KMS-11 (cell line): ENCODE data around the gene CBLN3.

ENCODE experiments used
- H2AFZ ChIP-seq: fragments of 200-600 bp; sonication (generic); 2 replicates; pipeline ENCODE4 v1.6.1; 2016; ENCODE audit warnings: antibody characterized with exemption, mixed run types, low read depth
- H3K27ac ChIP-seq: fragments of 200-600 bp; sonication (generic); 2 replicates; pipeline ENCODE4 v1.6.1; 2016; ENCODE audit warnings: mild to moderate bottlenecking, mixed run types
- H3K27me3 ChIP-seq: fragments of 200-600 bp; sonication (generic); 2 replicates; pipeline ENCODE4 v1.6.1; 2017; ENCODE audit warnings: mild to moderate bottlenecking, low read depth, mixed run types, moderate library complexity; ENCODE audit not compliant: insufficient read depth
- H3K36me3 ChIP-seq: fragments of 200-600 bp; sonication (generic); 2 replicates; pipeline ENCODE4 v1.6.1; 2017; ENCODE audit warnings: mild to moderate bottlenecking, mixed run types; ENCODE audit not compliant: insufficient read depth
- H3K4me1 ChIP-seq: fragments of 200-600 bp; sonication (generic); 2 replicates; pipeline ENCODE4 v1.6.1; 2016; ENCODE audit warnings: mild to moderate bottlenecking, low read depth, mixed run types; ENCODE audit not compliant: poor library complexity, severe bottlenecking
- H3K4me2 ChIP-seq: fragments of 200-600 bp; sonication (generic); 2 replicates; pipeline ENCODE4 v1.7.0; 2016; ENCODE audit warnings: mild to moderate bottlenecking, mixed run types
- H3K4me3 ChIP-seq: fragments of 200-600 bp; sonication (generic); IDR thresholded peaks from 2 replicates; pipeline ENCODE4 v1.6.1; 2017; ENCODE audit warnings: low read depth, low read length, mixed read lengths; ENCODE audit not compliant: insufficient read depth
- H3K79me2 ChIP-seq: fragments of 200-600 bp; sonication (generic); 2 replicates; pipeline ENCODE4 v1.6.1; 2016; ENCODE audit warnings: low read depth, mixed run types; ENCODE audit not compliant: insufficient read depth
- H3K9ac ChIP-seq: fragments of 200-600 bp; sonication (generic); 2 replicates; pipeline ENCODE4 v1.6.1; 2016; ENCODE audit warnings: mild to moderate bottlenecking, mixed run types
- H4K20me1 ChIP-seq: fragments of 200-600 bp; sonication (generic); 2 replicates; pipeline ENCODE4 v1.6.1; 2016; ENCODE audit warnings: mild to moderate bottlenecking, mixed run types; ENCODE audit not compliant: insufficient read depth
- TF ChIP-seq, protein P1 (sequence below): fragments of 200-600 bp; sonication (generic); conservative IDR thresholded peaks from 2 replicates; pipeline ENCODE4 v1.6.1; 2017; ENCODE audit warnings: low read depth, mild to moderate bottlenecking, antibody characterized with exemption, low read length, moderate library complexity, mixed read lengths

Gene CBLN3

DNA sequence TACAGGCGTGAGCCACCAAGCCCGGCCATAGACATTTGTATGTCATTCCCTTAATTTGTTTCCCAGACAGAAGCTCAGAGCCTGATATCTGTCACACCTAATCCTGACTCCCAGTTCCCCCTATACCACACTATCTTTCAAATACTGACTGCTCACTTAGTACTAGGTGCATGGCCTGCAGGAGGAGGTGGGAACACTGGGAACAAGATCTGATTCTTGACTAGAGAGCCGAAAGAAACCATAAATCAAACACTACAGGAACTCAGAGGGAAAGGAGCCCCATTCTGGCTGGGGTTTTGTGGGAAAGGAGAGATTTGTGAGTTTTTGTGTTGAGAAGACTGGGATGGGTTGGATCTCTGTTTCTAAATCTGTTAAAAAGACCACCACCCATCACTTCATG is 5.2 kb upstream of the CBLN3 start:
- no peaks in the 10 kb centered on the region for H4K20me1 ChIP-seq
- TF ChIP-seq, protein P1, sequence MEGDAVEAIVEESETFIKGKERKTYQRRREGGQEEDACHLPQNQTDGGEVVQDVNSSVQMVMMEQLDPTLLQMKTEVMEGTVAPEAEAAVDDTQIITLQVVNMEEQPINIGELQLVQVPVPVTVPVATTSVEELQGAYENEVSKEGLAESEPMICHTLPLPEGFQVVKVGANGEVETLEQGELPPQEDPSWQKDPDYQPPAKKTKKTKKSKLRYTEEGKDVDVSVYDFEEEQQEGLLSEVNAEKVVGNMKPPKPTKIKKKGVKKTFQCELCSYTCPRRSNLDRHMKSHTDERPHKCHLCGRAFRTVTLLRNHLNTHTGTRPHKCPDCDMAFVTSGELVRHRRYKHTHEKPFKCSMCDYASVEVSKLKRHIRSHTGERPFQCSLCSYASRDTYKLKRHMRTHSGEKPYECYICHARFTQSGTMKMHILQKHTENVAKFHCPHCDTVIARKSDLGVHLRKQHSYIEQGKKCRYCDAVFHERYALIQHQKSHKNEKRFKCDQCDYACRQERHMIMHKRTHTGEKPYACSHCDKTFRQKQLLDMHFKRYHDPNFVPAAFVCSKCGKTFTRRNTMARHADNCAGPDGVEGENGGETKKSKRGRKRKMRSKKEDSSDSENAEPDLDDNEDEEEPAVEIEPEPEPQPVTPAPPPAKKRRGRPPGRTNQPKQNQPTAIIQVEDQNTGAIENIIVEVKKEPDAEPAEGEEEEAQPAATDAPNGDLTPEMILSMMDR, result no peak
- H3K79me2 ChIP-seq, result no peaks in the 10 kb centered on the region
- H3K4me1 ChIP-seq, result peaks cover 13% of the 10 kb centered on the region
- no peak overlapping the region for H3K4me2 ChIP-seq
- no peak overlapping the region for H3K4me3 ChIP-seq
- H3K9ac ChIP-seq, result no peak overlapping the region
- H3K27me3 ChIP-seq, result no peaks in the 10 kb centered on the region
- no peak overlapping the region for H2AFZ ChIP-seq
- H3K36me3 ChIP-seq, result no peaks in the 10 kb centered on the region
- no peak overlapping the region for H3K27ac ChIP-seq

DNA sequence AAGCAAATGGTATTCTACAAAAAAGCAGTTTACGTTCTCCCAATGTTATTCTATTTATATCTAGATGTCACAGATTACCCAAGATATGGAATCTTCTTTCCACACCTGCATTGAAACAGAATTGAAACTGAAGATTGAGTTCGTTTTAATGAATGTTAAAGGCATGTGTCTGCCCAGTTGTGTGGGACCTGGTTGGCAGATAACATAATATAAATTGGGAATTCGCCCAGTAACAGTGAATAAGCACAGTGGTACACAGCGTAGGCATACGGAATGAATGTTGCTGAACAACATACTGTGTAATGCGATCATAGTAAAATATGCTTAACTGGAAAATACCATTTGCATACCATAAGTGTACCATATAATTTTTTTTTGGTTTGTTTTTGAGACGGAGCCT is 4.6 kb upstream of the CBLN3 start:
- TF ChIP-seq, protein P1, result no peak
- Histone ChIP-seq H3K27me3 (no peaks in the 10 kb centered on the region), H4K20me1 (no peaks in the 10 kb centered on the region), H3K36me3 (no peaks in the 10 kb centered on the region), H3K79me2 (no peaks in the 10 kb centered on the region), H3K4me2 (no peak overlapping the region), H2AFZ (no peak overlapping the region), H3K4me1 (peaks cover 17% of the 10 kb centered on the region), H3K27ac (no peak overlapping the region), H3K9ac (no peak overlapping the region), H3K4me3 (no peak overlapping the region)

DNA sequence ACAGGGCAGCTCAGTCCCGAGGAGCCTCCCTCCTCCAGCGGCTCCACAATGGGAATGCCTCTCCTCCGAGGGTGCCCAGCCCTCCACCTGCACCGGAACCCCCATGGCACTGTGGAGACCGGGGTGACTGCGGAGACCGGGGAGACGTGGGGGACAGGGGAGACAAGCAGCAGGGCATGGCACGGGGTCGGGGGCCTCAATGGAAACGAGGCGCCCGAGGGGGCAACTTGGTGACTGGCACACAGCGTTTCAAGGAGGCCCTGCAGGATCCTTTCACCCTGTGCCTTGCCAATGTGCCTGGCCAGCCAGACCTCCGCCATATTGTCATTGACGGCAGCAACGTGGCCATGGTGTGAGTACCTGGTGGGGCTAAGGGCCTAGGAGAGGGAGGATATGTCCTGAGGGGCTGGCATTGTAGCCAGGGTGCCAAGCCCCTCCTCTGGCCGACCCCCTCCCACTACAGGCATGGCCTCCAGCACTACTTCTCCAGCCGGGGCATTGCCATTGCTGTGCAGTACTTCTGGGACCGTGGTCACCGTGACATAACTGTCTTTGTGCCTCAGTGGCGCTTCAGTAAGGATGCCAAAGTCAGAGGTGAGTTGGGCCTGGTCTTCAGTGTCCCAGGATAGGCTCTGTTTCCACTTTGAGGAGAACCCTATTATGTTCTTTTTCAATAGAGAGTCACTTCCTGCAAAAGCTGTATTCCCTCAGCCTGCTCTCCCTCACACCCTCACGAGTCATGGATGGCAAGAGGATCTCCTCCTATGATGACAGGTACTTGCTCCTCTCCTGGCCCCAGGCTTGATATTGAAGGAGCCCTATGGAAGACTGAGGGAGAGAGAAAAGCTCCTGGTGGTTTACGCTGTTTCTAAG is 3.0 kb upstream of the CBLN3 start:
- no peak overlapping the region for H2AFZ ChIP-seq
- H4K20me1 ChIP-seq, result no peaks in the 10 kb centered on the region
- TF ChIP-seq, protein P1, result no peak
- H3K4me3 ChIP-seq, result no peak overlapping the region
- no peaks in the 10 kb centered on the region for H3K79me2 ChIP-seq
- peaks cover 18% of the 10 kb centered on the region for H3K4me1 ChIP-seq
- peak overlapping the region; percentile 78; the same call in 1 of the 2 replicates for H3K4me2 ChIP-seq
- H3K36me3 ChIP-seq, result no peaks in the 10 kb centered on the region
- H3K9ac ChIP-seq, result no peak overlapping the region
- no peak overlapping the region for H3K27ac ChIP-seq
- no peaks in the 10 kb centered on the region for H3K27me3 ChIP-seq

DNA sequence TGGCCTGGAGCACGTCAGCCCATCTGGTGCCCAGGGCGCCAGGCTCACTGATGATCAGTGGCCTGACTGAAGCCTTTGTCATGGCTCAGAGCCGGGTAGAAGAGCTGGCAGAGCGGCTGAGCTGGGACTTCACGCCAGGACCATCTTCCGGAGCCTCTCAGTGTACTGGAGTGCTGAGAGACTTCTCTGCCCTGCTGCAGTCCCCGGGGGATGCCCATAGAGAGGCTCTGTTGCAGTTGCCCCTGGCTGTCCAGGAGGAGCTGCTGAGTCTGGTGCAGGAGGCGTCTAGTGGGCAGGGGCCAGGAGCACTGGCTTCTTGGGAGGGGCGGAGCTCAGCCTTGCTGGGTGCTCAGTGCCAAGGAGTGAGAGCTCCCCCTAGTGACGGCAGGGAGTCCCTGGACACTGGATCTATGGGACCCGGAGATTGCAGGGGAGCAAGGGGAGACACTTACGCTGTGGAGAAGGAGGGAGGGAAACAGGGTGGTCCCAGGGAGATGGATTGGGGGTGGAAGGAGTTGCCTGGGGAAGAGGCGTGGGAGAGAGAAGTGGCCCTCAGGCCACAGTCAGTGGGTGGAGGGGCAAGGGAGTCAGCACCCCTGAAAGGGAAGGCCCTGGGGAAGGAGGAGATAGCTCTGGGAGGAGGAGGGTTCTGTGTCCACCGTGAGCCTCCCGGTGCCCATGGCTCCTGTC is 2.2 kb upstream of the CBLN3 start:
- Histone ChIP-seq H3K4me1 (peaks cover 17% of the 10 kb centered on the region), H3K79me2 (no peaks in the 10 kb centered on the region), H3K4me3 (no peak overlapping the region), H3K36me3 (no peaks in the 10 kb centered on the region), H3K27ac (peak overlapping the region; percentile 94), H3K9ac (peak overlapping the region; percentile 87), H3K27me3 (no peaks in the 10 kb centered on the region), H4K20me1 (no peaks in the 10 kb centered on the region), H2AFZ (no peak overlapping the region), H3K4me2 (peak overlapping the region; percentile 78)
- TF ChIP-seq, protein P1, result peak; percentile 78
